ENCODE measurements around the gene ARHGAP9.
"Not testable (repeated sequence)": the region's sequence is repeated elsewhere in the genome, so short reads cannot be mapped to it uniquely, and the experiment has no call there.

Gene ARHGAP9

DNA sequence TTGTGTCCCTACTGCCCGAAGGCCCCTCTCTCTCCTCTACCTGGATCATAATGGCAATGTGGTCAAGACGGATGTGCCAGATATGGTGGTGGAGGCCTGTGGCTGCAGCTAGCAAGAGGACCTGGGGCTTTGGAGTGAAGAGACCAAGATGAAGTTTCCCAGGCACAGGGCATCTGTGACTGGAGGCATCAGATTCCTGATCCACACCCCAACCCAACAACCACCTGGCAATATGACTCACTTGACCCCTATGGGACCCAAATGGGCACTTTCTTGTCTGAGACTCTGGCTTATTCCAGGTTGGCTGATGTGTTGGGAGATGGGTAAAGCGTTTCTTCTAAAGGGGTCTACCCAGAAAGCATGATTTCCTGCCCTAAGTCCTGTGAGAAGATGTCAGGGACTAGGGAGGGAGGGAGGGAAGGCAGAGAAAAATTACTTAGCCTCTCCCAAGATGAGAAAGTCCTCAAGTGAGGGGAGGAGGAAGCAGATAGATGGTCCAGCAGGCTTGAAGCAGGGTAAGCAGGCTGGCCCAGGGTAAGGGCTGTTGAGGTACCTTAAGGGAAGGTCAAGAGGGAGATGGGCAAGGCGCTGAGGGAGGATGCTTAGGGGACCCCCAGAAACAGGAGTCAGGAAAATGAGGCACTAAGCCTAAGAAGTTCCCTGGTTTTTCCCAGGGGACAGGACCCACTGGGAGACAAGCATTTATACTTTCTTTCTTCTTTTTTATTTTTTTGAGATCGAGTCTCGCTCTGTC, 22.8 kb downstream of the ARHGAP9 start:
- no peak for DNase-seq (ENCODE audit: low spot score)

DNA sequence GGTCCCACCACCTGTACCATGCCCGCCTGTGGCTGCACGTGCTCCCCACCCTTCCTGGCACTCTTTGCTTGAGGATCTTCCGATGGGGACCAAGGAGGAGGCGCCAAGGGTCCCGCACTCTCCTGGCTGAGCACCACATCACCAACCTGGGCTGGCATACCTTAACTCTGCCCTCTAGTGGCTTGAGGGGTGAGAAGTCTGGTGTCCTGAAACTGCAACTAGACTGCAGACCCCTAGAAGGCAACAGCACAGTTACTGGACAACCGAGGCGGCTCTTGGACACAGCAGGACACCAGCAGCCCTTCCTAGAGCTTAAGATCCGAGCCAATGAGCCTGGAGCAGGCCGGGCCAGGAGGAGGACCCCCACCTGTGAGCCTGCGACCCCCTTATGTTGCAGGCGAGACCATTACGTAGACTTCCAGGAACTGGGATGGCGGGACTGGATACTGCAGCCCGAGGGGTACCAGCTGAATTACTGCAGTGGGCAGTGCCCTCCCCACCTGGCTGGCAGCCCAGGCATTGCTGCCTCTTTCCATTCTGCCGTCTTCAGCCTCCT, 23.4 kb downstream of the ARHGAP9 start:
- DNase-seq (ENCODE audit: low spot score): peak; percentile 28

DNA sequence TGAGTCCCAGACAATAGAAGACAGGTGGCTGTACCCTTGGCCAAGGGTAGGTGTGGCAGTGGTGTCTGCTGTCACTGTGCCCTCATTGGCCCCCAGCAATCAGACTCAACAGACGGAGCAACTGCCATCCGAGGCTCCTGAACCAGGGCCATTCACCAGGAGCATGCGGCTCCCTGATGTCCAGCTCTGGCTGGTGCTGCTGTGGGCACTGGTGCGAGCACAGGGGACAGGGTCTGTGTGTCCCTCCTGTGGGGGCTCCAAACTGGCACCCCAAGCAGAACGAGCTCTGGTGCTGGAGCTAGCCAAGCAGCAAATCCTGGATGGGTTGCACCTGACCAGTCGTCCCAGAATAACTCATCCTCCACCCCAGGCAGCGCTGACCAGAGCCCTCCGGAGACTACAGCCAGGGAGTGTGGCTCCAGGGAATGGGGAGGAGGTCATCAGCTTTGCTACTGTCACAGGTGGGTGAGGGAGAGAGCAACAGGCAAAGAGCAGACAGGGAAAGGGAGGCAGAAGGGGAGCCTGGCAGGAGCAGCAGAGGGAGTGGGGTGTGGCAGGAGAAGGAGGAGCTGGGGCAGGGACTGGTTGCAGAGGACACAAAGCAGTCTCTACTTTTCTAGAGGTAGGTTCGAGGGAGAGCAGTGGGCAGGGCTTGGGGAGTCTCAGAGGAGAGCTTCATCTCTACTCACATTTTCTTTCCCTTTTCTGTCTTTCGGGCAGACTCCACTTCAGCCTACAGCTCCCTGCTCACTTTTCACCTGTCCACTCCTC, 24.1 kb downstream of the ARHGAP9 start:
- no peak for DNase-seq (ENCODE audit: low spot score)

DNA sequence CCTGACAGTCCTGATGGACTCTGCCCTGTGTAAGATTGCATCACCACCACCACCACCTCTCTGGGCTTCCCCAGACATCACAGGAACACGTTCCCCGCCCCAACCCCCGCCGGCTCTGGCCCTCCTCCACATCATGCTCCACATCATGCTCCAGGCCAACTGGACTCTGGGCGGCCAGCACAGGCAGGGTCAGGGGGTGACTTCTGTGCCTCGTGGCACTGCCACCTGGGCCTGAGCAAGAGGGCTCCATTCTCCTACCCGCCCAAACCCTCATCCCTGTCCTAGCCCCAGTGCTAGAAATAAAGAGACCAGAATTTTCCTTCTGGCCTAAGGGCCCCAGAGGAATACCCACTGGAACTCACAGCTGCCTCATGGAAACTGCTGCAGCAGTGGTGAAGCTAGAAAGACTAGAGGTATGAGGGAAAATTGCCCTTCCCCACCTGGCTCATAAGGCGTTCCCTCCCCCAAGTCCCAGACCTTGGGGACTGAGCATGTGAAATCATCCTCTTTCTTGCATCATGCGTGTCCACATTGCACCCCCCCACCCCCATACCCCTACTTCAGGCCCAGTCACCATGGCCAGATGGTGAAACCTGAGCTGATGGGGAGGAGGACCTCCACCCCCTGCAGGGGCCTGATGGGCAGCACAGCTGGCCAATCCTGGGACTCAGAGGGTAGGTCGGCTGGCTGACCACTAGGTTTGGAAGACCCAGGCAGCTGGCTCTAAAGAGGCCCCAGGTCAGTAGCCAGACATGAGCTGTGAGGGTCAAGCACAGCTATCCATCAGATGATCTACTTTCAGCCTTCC, 24.9 kb downstream of the ARHGAP9 start, which contains the start of gene INHBE:
INHBE (plus strand) TSS at position 742 of the 808 bp plus-strand sequence. CDS start 230 bp downstream, outside the sequence.
- DNase-seq (ENCODE audit: low spot score): no peak

DNA sequence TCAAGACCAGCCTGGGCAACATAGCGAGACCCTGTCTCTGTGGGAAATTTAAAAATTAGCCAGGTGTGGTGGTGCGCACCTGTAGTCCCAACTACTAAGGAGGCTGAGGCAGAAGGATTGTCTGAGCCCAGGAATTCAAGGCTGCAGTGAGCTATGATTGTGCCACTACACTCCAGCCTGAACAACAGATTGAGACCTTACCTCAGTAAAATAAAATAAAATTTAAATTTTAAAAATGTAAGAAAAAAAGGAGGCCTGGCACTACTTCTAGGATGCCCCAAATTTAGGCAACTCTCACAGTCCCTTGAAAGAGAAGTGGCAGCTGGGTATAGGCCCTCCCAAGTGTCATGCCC, 25.5 kb downstream of the ARHGAP9 start:
- no peak for DNase-seq (ENCODE audit: low spot score)

DNA sequence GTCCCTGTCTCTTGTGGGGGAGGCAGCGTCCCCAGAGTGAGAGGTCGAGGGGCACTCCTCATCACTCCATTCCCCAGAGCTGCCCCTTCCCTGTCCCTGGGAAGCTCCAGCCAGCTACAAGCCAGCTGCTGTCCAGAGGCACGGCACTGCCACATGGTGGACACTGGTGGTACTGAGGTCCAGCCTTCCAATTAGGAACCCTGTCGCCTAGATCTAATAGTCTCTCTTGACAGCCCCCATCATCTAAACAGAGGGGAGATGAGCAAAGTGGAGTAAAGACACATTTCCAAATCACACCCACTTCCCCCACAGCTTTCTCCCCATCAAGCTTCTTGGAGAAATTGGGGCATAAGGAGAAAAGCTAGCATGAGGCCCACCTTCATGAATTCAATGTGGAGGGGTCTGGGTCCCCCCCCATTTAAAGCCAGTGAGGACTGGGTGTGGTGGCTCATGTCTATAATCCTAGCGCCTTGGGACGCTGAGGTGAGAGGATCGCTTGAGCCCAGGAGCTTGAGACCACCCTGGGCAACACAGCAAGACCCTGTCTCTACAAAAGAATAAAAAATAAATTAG, 26.6 kb downstream of the ARHGAP9 start:
- peak; percentile 60 for DNase-seq (ENCODE audit: low spot score)

DNA sequence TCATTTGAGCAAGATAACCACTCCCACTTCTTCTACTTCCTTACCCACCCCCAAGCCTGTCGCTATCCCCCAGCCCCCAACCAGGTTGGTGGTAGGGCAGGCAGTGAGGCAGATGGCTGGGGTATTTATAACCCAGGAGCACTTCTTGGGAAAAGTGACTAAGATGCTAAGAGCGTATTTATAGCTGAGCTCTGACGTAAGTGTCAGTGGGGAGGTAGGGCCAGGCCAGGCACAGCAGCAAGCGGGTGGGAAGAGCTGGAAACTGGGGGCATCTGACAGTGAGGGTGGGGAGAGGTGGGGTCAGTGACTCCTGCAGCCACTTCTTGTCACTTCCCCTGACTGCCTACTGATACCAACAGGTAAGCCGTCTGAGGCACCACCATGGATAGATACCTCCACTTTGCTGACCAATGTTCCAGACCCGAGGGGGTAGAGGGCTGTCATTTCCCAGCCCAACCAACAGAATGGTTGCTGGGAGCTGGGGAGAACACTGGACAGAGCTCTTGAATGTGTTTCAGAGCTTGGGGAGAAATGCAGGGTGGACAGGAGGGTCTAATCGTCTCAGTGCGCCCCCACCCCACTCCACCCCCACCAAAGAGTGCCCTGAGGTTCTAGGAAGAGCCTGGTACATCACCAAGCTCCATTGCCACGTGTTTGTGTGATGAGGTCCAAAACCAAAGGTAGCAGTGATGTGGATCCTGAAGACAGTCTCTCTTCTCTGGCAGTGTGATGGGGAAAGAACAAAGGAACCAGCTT, 27.3 kb downstream of the ARHGAP9 start:
- DNase-seq (ENCODE audit: low spot score): no peak

DNA sequence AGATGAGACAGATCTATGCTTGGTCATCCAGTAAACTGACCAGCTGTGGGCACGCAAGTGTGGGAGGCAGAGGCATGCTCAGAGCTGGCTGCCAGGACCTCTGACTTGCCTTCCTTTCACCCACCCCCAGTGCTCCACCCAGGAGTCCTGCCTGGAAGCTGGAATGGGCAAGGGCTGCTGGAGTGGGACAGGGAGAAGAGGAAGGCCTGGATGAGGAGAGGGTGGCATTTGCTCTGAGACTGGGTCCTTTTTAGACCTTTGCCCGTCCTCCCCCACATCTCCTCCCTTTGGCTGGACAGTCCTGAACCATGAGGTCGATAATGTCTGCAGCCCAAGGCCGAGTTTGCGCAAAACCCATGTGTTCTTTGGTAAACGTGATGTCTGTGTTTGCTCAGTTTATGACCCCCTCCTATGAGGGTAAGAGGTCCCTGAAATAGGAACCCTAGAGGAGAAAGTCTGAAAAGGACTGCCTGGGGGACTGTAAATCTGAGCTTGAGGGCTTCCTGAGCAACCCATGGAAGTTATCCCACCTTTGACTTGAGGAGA, 28.4 kb downstream of the ARHGAP9 start:
- DNase-seq (ENCODE audit: low spot score): no peak

DNA sequence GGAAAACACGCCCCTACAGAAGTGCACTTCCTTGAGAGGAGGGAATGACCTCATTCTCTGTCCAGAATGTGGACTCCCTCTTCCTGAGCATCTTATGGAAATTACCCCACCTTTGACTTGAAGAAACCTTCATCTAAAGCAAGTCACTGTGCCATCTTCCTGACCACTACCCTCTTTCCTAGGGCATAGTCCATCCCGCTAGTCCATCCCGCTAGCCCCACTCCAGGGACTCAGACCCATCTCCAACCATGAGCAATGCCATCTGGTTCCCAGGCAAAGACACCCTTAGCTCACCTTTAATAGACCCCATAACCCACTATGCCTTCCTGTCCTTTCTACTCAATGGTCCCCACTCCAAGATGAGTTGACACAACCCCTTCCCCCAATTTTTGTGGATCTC, 29.6 kb downstream of the ARHGAP9 start:
- DNase-seq (ENCODE audit: low spot score): no peak

DNA sequence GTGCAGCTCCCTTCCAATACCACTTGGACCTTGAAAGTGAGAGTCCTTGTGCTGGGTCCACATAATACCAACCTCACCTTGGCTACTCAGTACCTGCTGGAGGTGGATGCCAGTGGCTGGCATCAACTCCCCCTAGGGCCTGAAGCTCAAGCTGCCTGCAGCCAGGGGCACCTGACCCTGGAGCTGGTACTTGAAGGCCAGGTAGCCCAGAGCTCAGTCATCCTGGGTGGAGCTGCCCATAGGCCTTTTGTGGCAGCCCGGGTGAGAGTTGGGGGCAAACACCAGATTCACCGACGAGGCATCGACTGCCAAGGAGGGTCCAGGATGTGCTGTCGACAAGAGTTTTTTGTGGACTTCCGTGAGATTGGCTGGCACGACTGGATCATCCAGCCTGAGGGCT, 30.3 kb downstream of the ARHGAP9 start:
- DNase-seq (ENCODE audit: low spot score): no peak

DNA sequence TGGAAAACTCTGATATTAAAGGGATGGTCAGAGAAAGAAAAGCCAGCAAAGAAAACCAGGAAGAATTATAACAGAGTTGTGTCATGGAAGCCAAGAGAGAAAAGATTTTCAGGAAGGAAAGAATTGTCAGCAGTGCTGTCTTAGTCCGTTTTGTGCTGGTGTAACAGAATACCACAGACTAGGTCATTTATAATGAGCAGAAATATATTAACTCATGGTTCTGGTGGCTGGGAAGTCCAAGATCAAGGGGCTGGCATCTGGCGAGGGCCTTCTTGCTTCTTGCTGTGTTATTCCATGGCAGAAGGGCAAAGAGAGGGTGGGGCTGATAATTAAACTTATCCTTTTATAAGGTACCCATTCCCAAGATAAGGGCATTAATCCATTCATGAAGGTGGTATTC, 31.0 kb downstream of the ARHGAP9 start:
- no peak for DNase-seq (ENCODE audit: low spot score)

DNA sequence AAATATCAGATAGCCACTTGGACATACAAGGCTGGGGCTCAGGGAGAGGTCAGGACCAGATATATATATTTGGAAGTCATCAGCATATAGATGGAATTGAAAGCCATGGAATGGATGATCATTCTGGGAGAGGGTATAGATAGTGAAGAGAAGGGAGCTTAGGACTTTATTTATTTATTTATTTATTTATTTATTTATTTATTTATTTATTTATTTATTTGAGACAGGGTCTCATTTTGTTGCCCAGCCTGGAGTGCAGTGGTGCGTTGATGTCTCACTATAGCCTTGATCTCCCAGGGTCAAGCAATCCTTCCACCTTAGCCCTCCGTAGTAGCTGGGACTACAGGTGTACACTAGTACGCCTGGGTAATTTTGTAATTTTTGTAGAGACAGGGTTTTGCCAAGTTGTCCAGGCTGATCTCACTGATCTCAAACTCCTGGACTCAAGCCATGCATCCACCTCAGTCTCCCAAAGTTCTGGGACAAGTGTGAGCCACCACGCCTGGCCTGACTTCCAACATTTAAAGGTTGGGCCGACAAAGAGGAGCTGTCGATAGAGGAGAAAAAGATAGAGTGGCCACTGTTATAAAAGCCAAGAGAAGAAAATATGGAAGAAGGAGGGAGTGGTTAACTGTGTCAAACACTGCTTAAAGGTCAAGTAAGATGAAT, 33.2 kb downstream of the ARHGAP9 start:
- DNase-seq (ENCODE audit: low spot score): no peak

DNA sequence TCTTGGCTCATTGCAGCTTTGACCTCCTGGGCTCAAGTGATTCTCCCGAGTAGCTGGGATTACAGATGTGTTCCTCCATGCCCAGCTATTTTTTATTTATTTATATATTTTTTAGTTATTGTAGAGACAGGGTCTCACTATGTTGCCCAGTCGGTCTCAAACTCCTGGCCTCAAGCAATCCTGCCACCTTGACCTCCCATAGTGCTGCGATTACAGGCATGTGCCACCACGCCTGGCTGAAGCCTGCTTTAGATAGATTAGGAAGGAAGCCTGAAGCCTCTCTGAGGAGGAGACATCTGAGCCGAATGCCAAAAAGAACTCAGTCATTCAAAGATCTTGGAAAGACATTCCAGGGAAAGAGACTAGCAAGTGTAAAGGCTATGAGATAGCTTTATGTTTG, 34.9 kb downstream of the ARHGAP9 start:
- DNase-seq (ENCODE audit: low spot score): no peak

DNA sequence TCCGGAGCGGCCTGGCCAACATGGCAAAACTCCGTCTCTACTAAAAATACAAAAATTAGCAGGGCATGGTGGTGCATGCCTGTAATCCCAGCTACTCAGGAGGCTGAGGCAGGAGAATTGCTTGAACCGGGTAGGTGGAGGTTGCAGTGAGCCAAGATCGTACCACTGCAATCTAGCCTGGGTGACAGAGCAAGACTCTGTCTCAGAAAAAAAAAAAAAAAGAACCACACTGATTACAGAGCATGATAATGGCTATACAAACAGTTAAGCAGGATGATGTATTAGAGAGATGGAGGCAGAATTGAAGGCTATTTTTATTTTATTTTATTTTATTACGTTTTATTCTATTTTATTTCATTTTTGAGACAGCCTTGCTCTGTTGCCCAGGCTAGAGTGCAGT, 35.3 kb downstream of the ARHGAP9 start:
- not testable (repeated sequence) for DNase-seq (ENCODE audit: low spot score)

DNA sequence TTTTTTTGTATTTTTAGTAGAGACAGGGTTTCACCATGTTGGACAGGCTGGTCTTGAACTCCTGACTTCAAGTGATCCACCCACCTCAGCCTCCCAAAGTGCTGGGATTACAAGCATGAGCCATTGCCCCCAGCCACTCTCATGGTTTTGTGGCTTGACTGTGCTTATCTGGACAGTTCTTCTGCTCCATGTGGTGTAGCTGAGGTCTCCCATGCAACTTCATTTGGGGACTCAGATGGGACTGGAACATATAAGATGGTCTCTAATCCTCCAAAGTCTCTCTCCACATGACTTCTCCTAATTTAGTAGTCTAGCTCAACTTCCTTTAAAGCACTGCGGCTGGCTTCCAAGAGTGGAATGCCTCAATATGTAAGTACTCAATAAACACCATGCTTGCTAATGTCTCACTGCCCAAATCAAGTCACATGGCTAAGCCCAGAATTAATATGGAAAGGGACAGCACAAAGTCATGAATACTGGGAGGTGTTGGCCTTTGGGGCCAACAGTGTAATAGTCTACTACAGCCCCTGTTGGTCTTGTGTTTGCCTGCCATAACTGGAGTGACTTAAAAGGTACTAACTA, 37.7 kb downstream of the ARHGAP9 start:
- no peak for DNase-seq (ENCODE audit: low spot score)

DNA sequence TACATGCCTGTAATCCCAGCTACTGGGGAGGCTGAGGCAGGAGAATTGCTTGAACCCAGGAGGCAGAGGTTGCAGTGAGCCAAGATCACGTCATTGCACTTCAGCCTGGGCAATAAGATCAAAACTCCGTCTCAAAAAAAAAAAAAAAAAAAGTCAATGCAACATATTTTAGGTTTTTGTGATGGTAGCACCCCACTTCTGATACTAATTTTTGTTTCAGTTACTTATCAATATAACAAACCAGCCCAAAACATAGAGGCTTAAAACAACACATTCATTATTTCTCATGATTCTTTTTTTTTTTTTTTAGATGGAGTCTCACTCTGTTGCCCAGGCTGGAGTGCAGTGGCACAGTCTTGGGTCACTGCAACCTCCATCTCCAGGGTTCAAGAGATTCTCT, 38.3 kb downstream of the ARHGAP9 start:
- DNase-seq (ENCODE audit: low spot score): not testable (repeated sequence)

DNA sequence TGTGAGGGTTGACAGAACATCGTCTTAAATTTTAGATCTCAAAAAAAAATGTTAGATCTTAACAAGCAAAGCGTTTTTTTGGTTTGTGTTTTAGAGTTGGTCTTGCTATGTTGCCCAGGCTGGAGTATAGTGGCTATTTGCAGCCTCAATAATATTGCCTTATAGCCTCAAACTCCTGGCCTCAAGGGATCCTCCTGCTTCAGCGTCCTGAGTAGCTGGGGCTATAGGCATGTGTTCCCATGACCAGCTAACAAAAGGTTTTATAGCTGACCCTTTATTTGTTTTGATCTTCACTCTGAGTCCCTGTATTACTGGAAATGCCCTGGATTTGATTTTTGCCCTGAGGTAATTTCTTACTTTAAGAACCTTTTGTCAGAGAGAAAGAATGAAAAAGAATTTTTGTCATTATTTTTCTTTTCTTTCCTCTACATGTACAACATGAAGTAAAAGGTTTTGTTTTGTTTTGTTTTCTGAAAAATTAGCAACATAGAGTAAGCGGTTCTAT, 39.9 kb downstream of the ARHGAP9 start:
- no peak for DNase-seq (ENCODE audit: low spot score)

DNA sequence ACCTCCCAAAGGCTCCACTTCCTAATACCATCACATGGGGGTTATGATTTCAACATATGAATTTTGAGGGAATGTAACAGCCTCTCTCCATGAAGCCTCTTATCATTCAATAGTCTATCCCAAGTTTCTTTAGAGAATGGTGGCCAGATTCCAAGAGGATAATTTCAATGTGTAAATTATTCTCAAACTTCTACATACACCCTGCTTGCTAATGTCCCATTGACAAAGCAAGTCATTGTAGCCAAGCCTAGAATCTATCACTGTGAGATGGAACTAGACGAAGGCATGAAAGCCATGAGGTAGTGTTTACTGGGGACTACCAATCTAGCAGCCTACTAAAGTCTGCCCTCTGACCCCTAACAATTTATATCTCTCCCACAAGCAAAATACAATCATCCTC, 41.3 kb downstream of the ARHGAP9 start:
- DNase-seq (ENCODE audit: low spot score): no peak

DNA sequence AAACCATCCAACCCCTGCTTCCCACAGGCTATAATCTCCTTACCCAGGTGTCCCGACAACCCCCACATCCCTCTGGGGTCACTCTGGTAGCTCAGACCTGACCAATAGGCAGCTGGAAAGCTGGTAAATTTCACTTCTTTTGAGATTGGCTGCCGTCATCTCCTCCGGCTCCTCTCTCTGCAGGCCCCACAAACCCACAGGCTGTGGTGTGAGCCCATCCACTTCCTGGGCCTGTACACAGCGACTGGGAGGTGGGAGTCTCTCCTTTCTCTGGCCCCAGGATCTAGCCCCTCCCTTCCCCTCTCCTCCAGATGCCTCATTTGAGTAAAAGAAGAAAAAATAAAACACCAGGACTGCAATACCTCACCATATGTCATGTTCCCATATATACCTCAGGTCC, 44.4 kb downstream of the ARHGAP9 start:
- DNase-seq (ENCODE audit: low spot score): no peak
